Right ventricle myocardium superior (tissue), 1 donor: ENCODE results near the gene ECPAS. TPM values are rescaled to one million over a fixed set of nuclear protein-coding genes. Genes with fewer than 3 reads are reported as not detected.
A peak's percentile ranks its signal among the peaks of the same experiment; 100 is the strongest.
"Not testable (repeated sequence)": the region's sequence is repeated elsewhere in the genome, so short reads cannot be mapped to it uniquely, and the experiment has no call there.

Experiments
- ATAC-seq: fragments of 200-7000 bp; cut with Tn5 transposase; one replicate; pipeline ENCODE4 v1.9.1; 2020; ENCODE audit warnings: mild to moderate bottlenecking; ENCODE audit not compliant: poor library complexity
- DNase-seq: peaks from one replicate; pipeline ENCODE4 v3.0.0-alpha.2; 2020
- intact Hi-C: fragments of 100-400 bp; cut with DNase I; formaldehyde crosslinking; loops from one replicate; pipeline ENCODE4 v1.11.2; 2022
- long read RNA-seq: library from polyadenylated mRNA; unstranded; transcript quantifications from one replicate; pipeline ENCODE4 v2.0.0, GENCODE V29; 2021
- total RNA-seq: library from RNA; stranded (reverse); fragmentation: NEBNext Ultra II Directional; extraction: Animal tissue kit (Norgen Biotek cat#: 25700); gene quantifications from one replicate; pipeline ENCODE4 v1.2.1, GENCODE V29; 2021
- donor health status: DM: no; HTN: yes; CAD: no; lungs with severe emphysema.

The ECPAS gene, protein sequence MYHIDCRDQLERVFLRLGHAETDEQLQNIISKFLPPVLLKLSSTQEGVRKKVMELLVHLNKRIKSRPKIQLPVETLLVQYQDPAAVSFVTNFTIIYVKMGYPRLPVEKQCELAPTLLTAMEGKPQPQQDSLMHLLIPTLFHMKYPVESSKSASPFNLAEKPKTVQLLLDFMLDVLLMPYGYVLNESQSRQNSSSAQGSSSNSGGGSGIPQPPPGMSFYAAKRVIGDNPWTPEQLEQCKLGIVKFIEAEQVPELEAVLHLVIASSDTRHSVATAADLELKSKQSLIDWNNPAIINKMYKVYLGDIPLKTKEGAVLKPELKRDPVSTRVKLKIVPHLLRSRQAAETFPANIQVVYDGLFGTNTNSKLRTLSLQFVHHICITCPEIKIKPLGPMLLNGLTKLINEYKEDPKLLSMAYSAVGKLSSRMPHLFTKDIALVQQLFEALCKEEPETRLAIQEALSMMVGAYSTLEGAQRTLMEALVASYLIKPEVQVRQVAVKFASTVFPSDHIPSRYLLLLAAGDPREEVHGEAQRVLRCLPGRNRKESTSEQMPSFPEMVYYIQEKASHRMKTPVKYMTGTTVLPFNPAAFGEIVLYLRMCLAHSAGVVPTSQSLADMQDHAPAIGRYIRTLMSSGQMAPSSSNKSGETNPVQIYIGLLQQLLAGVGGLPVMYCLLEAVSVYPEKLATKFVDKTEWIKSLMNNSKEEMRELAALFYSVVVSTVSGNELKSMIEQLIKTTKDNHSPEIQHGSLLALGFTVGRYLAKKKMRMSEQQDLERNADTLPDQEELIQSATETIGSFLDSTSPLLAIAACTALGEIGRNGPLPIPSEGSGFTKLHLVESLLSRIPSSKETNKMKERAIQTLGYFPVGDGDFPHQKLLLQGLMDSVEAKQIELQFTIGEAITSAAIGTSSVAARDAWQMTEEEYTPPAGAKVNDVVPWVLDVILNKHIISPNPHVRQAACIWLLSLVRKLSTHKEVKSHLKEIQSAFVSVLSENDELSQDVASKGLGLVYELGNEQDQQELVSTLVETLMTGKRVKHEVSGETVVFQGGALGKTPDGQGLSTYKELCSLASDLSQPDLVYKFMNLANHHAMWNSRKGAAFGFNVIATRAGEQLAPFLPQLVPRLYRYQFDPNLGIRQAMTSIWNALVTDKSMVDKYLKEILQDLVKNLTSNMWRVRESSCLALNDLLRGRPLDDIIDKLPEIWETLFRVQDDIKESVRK (N-terminal part only)
- total RNA-seq = 120 TPM
- long read RNA-seq, full-length matches to known transcripts = 3 of 76 reads
- long read RNA-seq, partial matches to known transcripts = 38 of 76 reads
- long read RNA-seq, other reads (novel, unspliced or antisense) = 35 of 76 reads

GRCh38 chr9:111483858-111484571, at the start of gene ECPAS:
TSS of gene ECPAS (minus strand) at chr9:111484383. CDS start at chr9:111472918, 11,465 bp downstream.
- peak; percentile 81 for ATAC-seq
- intact Hi-C loops = no loop called here
- peak; percentile 83 for DNase-seq

- ATAC-seq (no peak), DNase-seq (no peak)
- intact Hi-C loops = no loop called here
Measured at GRCh38 chr9:111533099-111533790, 49.1 kb upstream of the ECPAS start.

DNA sequence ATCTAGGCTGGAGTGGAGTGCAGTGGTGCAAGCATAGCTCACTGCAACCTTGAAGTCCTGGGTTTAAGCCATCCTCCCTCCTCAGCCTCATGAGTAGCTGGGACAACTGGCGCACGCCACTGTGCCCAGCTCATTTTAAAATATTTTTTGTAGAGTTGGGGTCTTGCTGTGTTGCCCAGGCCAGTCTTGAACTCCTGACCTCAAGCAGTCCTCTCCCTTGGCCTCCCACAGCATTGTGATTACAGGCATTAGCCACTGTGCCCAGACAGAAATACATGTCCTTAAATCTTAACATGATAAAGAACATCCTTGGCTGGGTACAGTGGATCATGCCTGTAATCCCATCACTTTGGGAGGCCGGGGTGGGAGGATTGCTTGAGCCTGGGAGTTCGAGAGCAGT, 47.5 kb upstream of the ECPAS start:
- DNase-seq (no peak), ATAC-seq (no peak)
- intact Hi-C loops = no loop called here

DNA sequence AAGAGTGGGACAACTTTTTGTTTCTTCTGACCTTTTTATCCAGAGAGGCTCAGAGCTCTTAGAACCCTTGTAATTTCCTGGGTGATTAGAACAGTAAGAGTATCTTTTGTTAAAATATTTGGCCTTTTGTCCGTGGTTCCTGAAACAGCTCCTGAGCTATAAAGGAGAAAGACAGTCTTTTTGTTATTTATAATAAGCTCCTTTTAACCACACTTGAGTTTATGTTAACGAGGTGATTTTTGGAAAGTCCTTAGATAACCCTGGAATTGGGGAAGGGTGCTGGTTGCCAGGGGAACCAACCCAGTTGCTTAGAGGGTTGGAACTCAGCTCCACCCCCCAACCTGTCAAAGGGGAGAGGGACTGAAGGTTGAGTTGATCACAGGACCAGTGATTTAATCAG, 45.6 kb upstream of the ECPAS start:
- no peak for DNase-seq
- no peak for ATAC-seq
- intact Hi-C loops = no loop called here

DNA sequence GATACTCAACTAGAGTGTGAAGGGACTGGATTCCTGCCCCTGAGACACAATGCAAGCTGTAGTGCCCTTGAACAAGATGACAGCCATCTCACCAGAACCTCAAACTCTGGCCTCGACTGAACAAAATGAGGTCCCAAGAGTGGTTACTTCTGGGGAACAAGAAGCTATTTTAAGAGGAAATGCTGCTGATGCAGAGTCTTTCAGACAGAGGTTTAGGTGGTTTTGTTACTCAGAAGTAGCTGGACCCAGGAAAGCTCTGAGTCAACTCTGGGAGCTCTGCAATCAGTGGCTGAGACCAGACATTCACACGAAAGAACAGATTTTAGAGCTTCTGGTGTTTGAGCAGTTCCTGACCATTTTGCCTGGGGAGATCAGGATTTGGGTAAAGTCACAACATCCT, 43.2 kb upstream of the ECPAS start:
- ATAC-seq (no peak), DNase-seq (no peak)
- intact Hi-C loops = no loop called here

DNA sequence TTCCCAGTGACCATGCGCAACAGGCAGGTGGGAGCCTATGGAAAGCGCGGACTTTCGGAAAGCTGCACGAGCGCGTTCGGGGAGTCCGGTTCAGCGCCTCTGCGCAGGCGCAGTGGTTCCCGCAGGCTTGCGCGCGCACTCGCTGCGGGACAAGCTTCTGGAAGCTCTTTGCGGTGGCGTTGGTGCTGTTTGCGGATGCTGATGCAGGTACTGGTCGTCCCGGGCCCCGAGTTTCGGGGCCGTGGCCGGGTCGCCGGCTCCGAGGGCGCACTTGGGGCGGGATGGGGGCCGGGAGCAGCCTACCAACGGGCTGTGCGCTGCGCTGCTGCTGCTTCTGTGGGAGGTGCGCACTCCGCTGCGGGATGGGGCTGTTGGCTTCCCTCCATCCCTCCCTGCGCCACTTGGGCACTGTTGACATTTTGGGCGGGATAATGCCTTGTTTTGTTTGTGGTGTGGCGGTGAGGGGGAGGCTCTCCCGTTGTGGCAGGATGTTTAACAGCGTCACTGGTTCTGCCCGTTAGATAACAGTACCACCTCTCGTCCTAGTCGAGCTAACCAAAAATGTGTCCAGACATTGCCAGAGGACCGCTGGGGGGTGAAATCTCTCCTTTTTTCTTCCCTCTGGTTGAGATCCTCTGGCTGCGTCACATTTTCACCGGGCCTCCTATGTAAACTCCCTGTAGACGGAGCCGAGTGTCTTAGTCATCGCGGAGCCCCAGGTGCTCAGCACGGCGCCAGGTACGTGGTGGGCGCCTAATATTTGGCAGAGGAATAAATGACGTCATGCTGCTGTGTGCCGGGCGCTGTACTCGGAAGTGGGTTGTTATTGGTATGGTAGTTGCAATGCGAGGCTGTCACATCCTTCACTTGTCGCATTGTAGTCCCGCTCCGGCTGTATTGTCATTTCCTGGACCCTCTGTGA, 41.1 kb upstream of the ECPAS start, which contains the start of gene ZNF483:
ZNF483 (plus strand) TSS at position 124 of the 922 bp plus-strand sequence. CDS start 2,217 bp downstream, outside the sequence.
- ATAC-seq (peak; percentile 96), DNase-seq (peak; percentile 87)
- intact Hi-C loops = no loop called here

DNA sequence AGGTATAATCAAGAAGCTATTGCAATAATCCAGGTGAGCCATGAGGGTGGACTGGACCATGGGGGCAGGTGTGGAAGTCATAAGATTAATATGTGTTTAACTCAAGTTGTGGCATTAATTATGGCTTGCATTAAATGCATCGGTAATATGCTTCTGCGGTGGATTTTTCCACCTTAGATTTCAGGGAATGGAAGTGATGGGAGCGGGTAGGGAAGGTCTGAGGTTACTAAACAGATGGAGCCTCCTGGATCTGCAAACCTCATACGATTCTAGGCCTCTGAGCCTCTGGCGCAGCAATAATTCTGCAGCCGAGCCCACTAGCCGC, 40.5 kb upstream of the ECPAS start:
- DNase-seq = no peak
- ATAC-seq = no peak
- intact Hi-C loops = no loop called here

DNA sequence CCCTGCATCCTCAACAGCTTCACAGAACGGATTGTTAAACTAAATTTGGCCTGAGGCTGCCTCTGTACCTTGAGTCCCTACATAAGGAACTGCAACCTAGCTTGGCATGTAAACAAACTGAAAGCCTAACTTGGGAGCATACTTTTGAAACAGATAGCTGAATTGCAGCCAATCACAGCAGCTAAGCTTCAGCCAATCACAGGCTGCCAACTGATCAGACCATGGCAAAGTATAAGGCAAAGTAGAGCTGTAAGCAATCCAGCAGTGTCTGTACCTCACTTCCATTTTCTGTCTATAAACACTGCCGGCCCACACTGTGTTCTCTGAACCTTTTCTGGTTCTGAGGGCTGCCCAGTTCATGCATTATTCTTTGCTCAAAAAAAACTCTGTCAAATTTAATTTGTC, 31.9 kb upstream of the ECPAS start:
- no peak for ATAC-seq
- DNase-seq = no peak
- intact Hi-C loops = no loop called here

GRCh38 chr9:111514967-111515366, 30.8 kb upstream of the ECPAS start:
- DNase-seq (no peak), ATAC-seq (no peak)
- intact Hi-C loops = no loop called here

DNA sequence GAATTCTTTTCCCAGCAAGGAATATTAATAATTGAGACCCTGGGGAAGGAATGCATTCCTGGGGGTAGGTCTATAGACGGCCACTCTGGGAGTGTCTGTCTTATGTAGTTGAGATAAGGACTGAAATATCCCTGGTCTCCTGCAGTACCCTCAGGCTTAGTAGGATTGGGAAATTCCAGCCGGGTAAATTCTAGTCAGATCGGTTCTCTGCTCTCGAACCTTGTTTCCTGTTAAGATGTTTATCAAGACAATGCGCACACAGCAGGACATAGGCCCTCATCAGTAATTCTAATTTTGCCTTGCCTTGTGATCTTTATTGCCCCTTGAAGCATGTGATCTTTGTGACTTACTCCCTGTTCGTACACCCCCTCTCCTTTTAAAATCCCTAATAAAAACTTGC, 27.4 kb upstream of the ECPAS start:
- ATAC-seq, DNase-seq, intact Hi-C loops: not testable (repeated sequence)

GRCh38 chr9:111502506-111502905, 18.3 kb upstream of the ECPAS start:
- intact Hi-C loops = no loop called here
- ATAC-seq (peak; percentile 85), DNase-seq (no peak)

DNA sequence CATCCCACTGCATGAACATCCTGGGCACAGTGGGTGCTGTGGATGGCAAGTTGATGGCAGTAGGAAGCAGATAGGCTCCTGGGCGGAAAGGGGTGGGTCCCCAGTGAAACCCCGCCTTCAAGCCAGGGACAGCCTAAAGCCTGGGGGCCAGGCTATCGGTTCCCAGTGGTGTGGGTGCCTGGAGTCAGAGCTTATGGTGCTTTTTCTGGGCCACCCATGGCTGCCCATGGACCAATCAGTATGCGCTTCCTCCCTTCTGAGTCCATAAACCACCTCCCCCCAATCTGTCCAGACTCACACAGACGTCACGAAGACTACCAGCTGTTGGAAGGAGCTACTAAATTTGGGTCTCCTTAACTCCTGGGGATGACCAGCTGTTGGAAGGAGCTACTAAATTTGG, 17.5 kb upstream of the ECPAS start:
- intact Hi-C loops = no loop called here
- ATAC-seq (no peak), DNase-seq (no peak)

DNA sequence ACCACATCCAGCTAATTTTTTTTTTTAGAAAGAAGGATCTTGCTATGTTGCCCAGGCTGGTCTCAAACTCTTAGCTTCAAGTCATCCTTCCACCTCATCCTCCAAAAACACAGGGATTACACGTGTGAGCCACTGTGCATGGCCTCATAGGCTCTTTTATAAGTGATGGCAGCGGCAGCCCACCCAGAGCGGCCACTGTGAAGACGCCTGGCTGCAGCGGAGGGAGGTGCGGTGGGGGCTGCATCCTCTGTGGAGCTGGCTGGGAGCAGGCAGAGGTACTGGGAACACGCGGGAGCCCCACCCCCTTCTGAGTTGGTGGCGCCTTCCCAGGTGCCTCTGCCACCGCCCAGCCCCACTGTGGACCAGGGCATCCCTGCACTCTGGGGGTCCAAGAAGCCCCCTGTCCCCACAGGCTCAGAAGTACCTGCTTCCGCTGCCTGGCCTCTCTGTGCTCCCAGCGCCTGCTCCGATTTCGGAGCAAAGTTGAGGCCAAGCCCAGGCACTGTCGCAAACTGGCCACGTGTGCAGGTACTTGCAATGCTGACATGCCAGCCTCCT, 16.9 kb upstream of the ECPAS start:
- no peak for DNase-seq
- intact Hi-C loops = no loop called here
- no peak for ATAC-seq

DNA sequence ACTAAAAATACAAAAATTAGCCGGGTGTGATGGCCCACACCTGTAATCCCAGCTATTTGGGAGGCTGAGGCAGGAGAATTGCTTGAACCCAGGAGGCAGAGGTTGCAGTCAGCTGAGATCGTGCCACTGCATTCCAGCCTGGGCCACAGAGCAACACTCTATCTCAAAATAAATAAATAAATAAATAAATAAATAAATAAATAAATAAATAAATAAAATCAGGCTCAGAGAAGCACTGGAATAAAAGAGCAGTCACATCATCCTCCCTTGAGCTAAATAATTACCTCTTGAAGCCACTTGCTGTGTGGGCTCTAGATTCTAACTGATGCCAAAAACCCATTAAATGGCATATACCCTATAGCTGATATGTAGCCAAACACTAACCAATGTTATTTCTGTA, 13.0 kb upstream of the ECPAS start:
- ATAC-seq, intact Hi-C loops, DNase-seq: not testable (repeated sequence)

DNA sequence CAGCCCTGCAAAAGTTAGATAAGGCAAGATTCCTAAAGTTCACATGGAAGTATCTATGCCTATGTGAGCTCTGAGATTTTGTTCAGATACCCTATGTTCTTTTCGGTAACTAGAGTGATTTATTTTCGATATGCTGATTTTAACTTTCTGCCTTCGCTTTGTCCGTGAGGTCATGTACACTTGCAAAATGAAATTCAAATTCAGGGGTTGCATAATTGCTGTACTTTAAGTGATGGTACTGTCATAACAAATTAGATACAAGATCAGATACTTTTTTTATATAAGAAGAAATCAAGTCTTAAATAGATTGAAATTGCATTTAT, 350 bp upstream of the ECPAS start:
- intact Hi-C loops = no loop called here
- ATAC-seq (no peak), DNase-seq (no peak)

DNA sequence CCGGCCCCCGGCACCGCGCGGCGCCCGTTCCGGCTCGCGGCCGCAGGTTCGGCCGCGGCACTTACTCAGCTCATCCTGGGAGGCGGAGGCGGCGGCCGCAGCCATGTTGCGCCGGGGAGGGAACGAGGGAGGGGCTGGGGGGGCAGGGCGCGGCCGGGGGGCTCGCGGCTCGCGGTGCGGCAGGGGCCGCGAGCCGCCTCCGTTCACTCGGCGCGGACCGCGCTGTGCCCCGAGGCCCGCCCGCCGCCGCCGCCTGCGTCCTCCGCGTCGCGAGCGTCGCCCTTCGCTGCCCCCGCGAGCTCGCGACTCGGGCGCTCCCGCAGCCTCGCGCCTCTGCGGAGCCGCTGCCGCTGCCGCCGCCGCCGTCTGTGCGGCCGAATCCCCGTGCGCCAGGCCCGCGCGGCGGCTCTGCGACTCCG, 735 bp downstream of the ECPAS start:
- no peak for ATAC-seq
- DNase-seq = no peak
- intact Hi-C loops = no loop called here
